Right renal pelvis (tissue), 4 donors: ENCODE data around the gene MLF1. TPM values are rescaled to one million over a fixed set of nuclear protein-coding genes. Genes with fewer than 3 reads are reported as not detected.
"Not testable (repeated sequence)": the region's sequence is repeated elsewhere in the genome, so short reads cannot be mapped to it uniquely, and the experiment has no call there.

ENCODE experiments used
- DNase-seq, 4 donors: peaks; one replicate each; pipeline ENCODE4 v3.0.0-alpha.2; 2013; ENCODE audit warnings: low read depth in 4 of 4, low spot score in 3 of 4, missing footprints in 1 of 4
- polyA plus RNA-seq, 4 donors: library from polyadenylated mRNA; unstranded; fragments of 120-200 nt; gene quantifications; one replicate each; pipeline ENCODE4 v1.2.1, GENCODE V29; 2013; ENCODE audit not compliant: insufficient read length in 4 of 4

The MLF1 gene, protein sequence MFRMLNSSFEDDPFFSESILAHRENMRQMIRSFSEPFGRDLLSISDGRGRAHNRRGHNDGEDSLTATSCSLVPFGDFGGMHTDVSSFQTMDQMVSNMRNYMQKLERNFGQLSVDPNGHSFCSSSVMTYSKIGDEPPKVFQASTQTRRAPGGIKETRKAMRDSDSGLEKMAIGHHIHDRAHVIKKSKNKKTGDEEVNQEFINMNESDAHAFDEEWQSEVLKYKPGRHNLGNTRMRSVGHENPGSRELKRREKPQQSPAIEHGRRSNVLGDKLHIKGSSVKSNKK
- polyA plus RNA-seq: 10 to 100 TPM; 56.1 to 65.9 (median 64.0) TPM

DNA sequence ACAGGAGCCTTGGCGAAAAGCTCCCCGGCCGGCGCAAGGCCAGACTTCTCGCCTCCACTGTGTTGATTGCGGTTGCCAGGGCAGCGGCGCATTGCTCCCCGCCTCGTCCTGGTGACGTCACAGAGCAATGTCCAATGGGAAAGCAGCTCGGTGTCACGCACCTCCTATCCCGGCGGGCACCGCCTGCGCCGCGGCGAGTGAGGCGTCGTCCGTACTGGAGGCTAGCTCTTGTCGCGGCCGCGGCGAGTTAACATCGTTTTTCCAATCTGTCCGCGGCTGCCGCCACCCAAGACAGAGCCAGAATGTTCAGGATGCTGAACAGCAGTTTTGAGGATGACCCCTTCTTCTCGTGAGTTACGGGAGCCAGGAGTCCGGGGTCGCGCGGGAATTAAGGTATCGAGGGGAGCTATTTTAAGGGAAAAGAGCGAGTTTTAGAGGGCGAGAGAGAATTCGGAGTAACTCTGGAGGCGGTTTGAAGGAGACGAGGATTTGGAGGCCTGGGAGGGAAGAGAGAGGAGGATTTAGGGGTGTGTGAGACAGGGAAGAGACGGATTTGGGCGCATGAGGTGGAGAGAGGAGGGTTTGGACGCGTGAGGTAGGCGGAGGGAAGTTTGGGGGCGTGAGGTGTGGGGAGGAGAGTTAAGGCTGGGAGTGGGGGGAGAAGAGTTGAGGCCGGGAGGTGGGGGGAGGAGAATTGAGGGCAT, at the start of gene MLF1:
MLF1 (plus strand) TSS at position 196 of the 704 bp plus-strand sequence; CDS start at position 303, 107 bp downstream.
- DNase-seq: peak; percentile 91 to 96 (median 94)

DNA sequence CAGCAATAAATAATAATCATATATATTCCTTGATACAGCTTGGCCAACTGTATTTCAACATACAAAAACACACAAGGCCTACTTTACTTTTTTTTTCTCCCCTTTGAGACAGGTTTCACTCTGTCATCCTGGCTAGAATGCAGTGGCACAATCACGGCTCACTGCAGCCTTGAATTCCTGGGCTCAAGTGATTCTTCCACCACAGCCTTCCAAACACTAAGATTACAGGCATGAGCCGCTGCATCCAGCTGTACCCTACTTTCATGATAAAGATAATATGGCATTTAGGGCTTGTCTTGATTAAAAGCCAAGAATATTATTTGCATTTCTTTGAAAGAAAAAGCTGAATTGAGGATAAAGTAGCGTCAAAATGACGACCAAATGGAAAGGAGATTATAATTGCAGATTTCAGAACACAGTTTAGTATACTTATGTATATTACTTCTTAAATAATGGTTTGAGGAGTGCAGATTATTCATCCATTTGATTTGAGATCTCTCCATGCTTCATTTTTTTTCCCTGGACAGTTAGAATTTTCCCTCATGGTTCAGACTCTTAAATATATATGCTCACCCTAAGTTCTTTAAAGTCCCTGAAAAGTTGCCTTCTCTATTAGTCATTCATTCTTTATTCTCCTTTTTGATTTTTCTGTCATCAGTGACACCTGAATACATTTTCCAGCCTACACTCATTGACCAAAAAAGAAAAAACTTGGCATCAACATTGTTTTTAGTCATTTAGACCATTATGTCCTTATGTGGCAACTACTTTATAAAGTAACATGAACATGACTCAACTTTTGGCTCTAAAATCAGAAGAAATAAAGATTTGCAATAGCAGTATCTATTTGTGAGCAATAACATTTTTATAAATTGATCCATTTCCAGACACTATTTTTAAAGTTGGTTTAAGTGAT, 48.5 kb upstream of the MLF1 start:
- no peak for DNase-seq

DNA sequence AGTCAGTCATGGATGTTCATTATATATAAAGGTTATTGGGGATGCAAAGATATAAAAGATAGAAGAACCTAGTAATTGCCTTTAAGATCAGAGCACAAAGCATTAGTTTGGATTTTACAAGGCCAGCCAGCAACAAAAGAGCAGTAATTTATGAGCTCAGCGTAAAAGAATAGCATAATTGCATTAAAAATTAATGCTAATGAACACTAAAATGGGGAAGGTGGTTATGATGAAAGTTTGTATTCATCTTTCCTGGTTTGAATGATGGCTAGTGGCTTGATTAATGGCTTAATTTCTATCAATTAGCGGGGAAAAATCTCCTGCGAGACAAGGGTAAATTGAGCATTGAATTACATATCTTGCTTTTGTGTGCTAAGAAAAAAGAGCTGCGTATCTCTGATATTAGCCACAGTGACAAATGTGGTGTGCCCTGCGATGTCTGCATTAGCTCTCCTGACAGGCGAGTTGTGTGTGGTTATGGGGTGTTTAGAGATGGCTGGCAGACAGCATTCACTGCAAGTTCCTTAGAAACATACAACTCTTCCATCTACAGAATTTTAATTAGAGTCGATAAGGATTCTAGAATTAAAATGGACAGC, 42.8 kb upstream of the MLF1 start:
- DNase-seq: no peak

DNA sequence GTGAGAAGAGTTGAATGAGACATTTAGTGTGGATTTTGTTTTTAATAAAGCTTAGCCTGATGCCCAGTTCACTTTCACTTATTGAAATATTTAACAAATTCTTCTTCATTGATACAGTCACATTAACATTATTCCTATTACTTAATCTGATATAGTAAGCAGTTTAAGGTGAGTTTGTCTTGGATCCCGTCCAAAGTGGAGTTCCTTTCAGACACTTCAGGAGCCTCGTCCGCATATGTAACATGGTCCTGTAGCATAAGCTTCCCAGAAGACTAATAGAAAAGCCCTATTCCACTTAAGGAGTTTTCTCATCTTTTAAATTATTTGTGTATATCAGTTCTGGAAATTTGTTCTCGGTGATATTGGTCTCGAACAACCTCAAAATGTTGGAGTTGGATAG, 39.7 kb upstream of the MLF1 start:
- DNase-seq: no peak

DNA sequence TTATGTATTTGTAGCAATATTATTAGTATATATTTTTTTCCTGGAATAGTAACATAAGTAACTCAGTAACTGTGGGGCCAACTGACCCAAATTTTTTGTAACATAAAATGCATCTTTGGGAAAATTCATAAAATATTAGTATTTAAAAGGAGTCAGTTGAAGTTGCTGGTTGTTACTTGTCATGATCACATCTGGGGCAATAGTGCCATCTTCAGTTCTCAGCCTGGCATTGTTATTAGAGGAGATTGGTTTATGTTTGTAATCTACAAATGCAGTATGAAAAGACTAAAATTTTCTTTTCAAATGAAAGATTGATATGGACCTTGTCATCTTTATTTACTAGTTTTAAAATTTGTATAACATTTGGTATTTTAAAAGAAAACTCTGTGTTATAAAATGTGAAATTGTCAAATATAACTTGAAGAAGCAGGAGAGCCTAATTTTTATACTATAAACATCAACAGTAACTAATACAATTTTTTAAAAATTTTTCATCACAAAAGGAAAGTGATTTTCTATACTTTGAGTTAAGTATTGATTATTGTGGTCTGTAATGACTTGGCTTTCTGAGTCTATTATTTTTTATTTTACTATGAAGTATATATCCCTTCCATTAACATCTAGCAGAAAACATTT, 38.8 kb upstream of the MLF1 start:
- peak in 2 of 4 donors; percentile 7 to 11 for DNase-seq

DNA sequence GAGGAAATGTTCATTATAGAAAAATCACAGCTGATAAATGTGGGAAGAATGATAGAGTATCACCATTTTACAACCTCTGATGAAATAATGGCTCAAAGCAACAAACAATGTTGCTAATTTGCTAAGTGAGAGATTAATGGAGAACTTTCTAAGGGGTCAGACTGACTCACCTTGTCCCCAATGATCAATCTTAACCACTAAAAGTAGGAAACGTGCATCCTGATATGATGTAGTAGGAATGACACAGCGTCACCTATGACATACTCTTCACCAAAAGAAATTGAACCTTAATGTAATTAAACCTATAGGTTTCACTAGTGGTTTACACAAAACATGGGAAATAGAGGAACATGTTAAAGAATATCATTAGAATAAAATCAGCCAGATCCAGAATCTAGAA, 35.1 kb upstream of the MLF1 start:
- DNase-seq: no peak

DNA sequence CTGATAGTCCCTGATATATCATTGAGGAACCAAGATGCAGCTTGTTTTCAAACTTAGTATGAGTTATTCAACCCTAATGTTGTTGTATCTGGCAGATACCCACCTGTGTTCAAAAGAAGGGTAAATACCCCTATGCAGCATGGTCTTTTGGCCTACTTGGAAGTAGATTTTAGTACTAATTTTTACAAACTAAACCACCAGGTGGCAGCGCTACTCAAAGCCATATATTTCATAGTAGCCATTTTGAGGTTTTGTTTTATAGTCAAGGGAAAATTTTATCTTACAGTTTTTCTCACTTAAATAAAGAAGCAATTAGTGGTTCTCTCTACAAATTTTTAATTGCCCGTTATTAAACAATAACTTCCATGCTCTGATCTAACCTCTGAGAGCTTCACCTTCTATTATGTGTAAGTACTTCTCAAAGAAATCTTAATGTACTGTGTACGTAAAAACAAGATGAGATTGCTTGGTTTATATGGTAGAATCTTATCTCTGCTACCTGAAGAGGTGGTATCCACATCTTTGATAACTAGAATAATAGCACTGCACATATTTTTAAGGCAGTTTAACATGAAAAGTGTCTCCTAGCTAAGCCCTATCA, 31.5 kb upstream of the MLF1 start:
- peak in 3 of 4 donors; percentile 13 to 24 (median 15) for DNase-seq

DNA sequence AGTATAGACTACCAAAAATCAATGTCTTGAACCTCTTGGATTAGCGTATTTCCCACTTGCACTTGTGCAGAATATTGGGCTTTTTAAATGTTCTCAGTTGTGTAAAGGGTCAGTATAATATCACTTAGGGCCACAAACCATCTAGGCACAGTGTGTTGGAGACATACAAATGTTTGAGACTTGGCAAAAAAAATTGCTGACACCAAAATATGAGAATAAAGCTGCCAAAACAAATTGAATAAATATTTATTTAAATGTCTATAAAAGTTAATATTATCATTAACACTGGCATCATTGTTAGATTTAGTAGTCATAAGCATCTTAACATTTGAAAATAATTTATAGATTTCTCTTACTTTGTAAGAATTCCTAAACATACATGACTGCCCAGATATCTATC, 30.9 kb upstream of the MLF1 start:
- DNase-seq: no peak

DNA sequence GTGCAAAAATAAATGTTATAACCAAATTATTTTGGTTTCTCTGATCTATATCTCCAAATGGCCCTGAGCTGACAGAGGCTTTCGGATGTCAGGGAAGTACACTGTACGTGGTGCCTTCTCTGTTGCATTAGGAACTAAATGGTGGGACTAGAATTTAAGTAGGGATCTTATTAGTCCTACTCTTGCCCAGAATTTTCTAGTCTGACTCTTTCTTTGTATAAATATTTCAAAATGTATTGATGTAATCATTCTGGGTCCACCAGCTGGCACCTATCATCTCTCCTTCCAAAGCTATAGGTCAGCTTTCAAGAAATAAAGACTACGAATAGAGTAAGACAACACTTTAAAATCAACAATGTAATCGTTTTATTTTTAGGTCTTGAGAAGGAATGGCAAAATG, 22.3 kb upstream of the MLF1 start:
- DNase-seq: no peak

DNA sequence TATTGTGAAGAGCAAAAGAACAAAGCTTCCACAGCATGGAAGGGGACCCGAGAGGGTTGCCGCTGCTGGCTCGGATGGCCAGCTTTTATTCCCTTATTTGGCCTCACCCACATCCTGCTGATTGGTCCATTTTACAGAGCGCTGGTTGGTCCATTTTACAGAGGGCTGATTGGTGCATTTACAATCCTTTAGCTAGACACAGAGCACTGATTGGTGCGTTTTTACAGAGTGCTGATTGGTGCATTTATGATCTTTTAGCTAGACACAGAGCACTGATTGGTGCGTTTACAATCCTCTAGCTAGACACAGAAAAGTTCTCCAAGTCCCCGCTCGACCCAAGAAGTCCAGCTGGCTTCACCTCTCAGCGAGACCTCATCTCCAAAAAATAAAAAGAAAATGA, 21.1 kb upstream of the MLF1 start:
- not testable (repeated sequence) for DNase-seq

DNA sequence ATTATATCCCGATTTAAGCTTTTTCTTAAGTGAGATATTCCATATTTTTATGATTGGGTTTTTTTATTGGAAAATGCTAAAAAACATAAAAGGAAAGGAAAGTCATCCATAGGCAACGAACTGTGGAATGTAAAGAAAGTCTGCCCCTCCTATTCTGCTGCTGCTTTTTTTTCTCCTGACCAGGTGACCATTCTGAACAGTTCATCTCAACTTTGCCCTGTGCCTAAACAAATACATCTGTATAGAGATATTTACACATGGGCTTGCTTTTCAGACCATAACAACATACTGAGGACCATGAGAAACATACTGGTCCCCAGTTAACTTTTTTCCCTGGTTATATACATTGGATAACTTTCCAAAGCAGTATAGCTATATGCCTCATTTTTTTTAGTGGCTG, 18.9 kb upstream of the MLF1 start:
- DNase-seq: no peak

DNA sequence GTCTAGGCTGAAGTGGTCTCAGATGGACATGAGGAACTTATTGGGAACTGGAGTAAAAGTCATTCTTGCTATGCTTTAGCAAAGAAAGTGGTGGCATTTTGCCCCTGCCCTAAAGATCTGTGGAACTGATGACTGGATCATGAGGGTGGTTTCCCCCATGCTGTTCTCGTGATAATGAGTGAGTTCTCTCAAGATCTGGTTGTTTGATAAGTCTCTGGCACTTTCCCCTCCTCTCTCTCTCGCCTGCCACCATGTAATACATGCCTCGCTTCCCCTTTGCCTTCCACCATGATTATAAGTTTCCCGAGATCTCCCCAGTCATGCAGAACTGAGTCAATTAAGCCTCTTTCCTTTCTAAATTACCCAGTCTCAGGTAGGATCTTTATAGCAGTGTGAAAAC, 11.5 kb upstream of the MLF1 start:
- no peak for DNase-seq

DNA sequence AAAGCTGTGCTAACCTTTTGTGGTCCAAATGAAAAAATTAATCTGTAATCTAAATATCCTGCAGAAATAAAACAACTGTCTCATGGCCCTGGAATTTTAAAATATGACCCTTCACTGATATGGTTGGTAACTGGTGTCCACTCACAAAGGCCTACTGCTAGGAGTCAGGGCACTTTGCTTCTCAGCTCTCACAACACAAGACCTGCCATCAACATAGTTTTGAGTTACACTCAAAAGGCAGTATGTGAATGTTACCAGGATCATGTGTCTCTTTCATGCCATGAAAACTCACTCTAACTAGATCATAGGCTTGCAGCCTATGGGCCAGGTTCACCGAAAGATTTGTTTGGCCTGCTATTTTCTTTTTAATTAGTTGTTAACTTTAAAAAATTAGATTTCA, 10.0 kb upstream of the MLF1 start:
- DNase-seq: no peak

DNA sequence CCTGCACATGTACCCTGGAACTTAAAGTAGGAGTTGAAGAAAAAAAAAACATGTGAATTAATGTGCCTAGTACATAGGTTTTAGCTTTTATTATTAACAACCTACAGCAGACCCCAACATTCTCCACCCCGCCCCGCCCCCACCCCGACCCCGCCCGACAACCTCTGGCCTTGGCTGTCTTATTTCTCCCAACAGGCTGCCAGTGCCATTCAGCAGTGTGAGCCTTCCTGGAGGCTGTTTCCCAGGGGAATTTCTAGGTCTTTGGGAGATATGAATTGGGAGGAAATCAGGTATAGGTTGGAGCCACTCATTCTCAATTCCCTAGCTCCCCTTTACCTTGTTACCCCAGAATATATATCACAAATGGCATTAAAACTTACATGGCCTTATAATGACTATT, 8.3 kb upstream of the MLF1 start:
- DNase-seq: no peak

DNA sequence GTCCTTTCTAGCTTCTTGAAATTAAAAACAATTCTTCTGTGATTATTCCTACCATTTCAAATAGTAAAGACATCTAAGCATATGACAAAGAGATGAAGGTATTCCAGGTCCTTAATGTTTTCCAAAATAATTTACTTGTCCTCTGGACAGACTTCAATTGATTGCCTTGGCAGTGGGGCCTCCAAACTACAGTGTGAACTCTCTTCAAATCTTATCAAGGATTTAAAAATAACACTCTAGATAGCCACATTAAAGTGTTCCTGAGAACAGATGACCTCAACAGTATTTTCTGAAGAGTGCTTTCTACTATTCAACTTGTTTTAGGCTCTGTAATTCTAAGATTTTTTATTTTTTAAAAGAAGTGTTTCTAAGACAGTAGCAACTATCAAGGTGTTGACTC, 7.9 kb upstream of the MLF1 start:
- DNase-seq: no peak

DNA sequence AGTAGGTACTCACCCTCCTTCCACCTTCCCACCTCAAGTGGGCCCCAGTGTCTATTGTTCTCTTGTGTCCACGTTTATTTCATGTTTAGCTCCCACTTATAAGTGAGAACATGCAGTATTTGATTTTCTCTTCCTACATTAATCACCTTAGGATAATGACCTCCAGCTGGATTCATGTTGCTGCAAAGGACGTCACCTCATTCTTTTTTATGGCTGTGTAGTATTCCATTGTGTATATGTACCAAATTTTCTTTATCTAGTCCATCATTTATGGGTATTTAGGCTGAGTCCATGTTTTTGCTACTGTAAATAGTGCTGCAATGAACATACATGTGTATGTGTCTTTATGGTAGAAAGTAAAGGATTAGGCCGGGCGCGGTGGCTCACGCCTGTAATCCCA, 5.9 kb upstream of the MLF1 start:
- no peak for DNase-seq

DNA sequence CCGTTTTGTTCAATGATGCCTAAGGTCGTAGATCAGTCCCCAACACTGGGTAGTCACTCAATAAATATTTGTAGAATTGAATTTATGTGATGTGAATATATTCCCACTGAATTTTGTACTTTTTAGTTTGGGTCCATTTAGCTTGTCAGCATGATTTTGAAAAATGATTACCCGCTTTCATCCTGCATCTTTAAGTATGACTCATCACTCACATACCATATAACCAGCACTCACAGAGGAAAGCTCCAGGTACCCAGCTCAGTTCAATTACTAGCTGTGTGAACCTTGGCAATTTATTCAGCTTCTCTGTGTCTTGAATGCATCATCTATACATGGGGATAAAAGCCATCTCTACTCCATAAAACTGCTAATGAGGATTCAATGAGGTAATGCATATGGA, 2.2 kb upstream of the MLF1 start:
- no peak for DNase-seq

DNA sequence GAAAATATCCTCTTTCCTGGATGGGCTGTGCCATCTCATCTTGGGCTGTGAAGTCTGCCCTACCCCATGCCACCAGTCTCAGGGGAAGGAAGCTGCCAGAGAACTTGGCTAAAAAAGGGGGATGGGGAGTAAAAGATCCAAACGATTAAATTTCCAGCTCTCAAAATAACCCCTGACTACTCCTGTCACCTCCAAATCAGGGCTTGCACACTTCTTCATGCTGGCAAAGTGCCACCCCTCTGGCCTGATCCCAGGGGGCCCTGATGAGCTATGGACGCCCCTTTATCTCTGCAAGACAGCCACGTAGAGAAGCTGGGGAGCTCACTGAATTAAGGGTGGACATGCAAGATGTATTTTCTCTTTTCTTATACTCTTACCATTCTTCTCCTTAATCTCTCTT, 1.2 kb upstream of the MLF1 start:
- DNase-seq: no peak

DNA sequence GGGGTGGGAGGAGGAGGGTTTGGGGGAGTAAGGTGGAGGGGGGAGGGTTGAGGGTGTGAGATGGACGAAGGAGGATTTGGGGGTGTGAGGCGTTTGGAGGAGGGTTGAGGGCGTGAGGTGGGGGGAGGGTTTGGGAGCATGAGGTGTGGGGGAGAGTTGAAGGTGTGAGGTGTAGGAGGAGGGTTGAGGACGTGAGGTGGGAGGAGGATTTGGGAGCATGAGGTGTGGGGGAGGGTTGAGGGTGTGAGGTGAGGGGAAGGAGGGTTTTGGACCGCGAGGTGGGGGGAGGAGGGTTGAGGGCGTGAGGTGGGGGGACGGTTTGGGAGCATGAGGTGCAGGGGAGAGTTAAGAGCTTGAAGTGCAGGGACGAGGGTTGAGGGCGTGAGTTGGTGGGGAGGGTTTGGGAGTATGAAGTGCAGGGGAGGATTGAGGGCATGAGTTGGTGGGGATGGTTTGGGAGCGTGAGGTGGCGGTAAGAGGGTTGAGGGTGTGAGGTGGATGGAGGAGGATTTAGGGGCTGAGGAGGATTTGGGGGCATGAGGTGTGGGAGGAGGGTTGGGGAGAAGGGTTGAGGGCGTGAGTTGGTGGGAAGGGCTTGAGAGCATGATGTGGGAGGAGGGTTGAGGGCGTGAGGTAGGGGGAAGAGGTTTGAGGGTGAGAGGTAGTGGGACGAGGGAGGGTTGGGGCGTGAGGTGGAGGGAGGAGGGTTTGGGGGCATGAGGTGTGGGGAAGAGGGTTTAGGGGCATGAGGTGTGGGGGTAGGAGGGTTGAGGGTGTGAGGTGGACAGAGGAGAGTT, 1.2 kb downstream of the MLF1 start:
- DNase-seq: no peak
